Activated naive CD4-positive, alpha-beta T cell treated with anti-CD3 and anti-CD28 coated beads, Interleukin-2, amount 50 U/mL, for 72 hours (primary cell): ENCODE data around the gene KLHL29. TPM values are rescaled to one million over a fixed set of nuclear protein-coding genes. Genes with fewer than 3 reads are reported as not detected.
A peak's percentile ranks its signal among the peaks of the same experiment; 100 is the strongest.

Experiments
- ATAC-seq, 2 donors: fragments of 150-1000 bp; cut with Tn5 transposase; 2 replicates each; pipeline ENCODE4 v1.10.0; 2021; ENCODE audit warnings: mild to moderate bottlenecking in 2 of 2, moderate library complexity in 2 of 2
- DNase-seq, 2 donors: peaks; one replicate each; pipeline ENCODE4 v3.0.0; 2021 to 2022; ENCODE audit warnings: low spot score in 2 of 2
- H3K27ac Mint-ChIP-seq, 2 donors: one replicate each; pipeline ENCODE4 v1.8.0; 2022; ENCODE audit warnings: mild to moderate bottlenecking in 2 of 2, mixed read lengths in 2 of 2
- H3K36me3 Mint-ChIP-seq, 2 donors: one replicate each; pipeline ENCODE4 v1.8.0; 2022; ENCODE audit warnings: mixed read lengths in 2 of 2
- H3K9me3 Mint-ChIP-seq, 2 donors: one replicate each; pipeline ENCODE4 v1.8.0; 2022; ENCODE audit warnings: mixed read lengths in 2 of 2
- total RNA-seq, 2 donors: library from RNA; stranded (reverse); gene quantifications; one replicate each; pipeline ENCODE4 v1.2.3, GENCODE V29; 2022

Gene KLHL29
- total RNA-seq, 2 donors from 2014 or later = 1.2 to 4.7 TPM

GRCh38 chr2:23544589-23545295 is 159.8 kb downstream of the KLHL29 start:
- DNase-seq (no peak), ATAC-seq (no peak)
- H3K9me3 Mint-ChIP-seq = no peaks in the 10 kb centered on the region
- peak overlapping the region; percentile 4 to 45 for H3K27ac Mint-ChIP-seq
- no peaks in the 10 kb centered on the region for H3K36me3 Mint-ChIP-seq

- peak in 1 of 2 donors; percentile 34 for ATAC-seq
- no peaks in the 10 kb centered on the region for H3K36me3 Mint-ChIP-seq
- H3K9me3 Mint-ChIP-seq = no peaks in the 10 kb centered on the region
Observed at GRCh38 chr2:23545396-23545795, 160.4 kb downstream of the KLHL29 start.

GRCh38 chr2:23545811-23546210 is 160.8 kb downstream of the KLHL29 start:
- ATAC-seq (peak in 1 of 2 donors; percentile 24), DNase-seq (no peak)
- Mint-ChIP-seq H3K9me3 (no peaks in the 10 kb centered on the region), H3K27ac (no peak overlapping the region), H3K36me3 (no peaks in the 10 kb centered on the region)

More at GRCh38 chr2:23545396-23545795, 160.4 kb downstream of the KLHL29 start:
- H3K27ac Mint-ChIP-seq = no peak overlapping the region
- DNase-seq = no peak

- Mint-ChIP-seq H3K27ac (peak overlapping the region in 1 of 2 donors; percentile 94), H3K9me3 (no peaks in the 10 kb centered on the region), H3K36me3 (no peaks in the 10 kb centered on the region)
- ATAC-seq = no peak
- no peak for DNase-seq
Observed at GRCh38 chr2:23546913-23547312, 161.9 kb downstream of the KLHL29 start.

GRCh38 chr2:23547725-23548124 is 162.7 kb downstream of the KLHL29 start:
- peak in 1 of 2 donors; percentile 18 for ATAC-seq
- Mint-ChIP-seq H3K27ac (peak overlapping the region in 1 of 2 donors; percentile 2), H3K9me3 (no peaks in the 10 kb centered on the region), H3K36me3 (no peaks in the 10 kb centered on the region)
- no peak for DNase-seq

- no peaks in the 10 kb centered on the region for H3K9me3 Mint-ChIP-seq
- no peak overlapping the region for H3K27ac Mint-ChIP-seq
- H3K36me3 Mint-ChIP-seq = no peaks in the 10 kb centered on the region
- ATAC-seq (peak in 1 of 2 donors; percentile 7), DNase-seq (no peak)
Observed at GRCh38 chr2:23548143-23548769, 163.3 kb downstream of the KLHL29 start.

GRCh38 chr2:23549051-23549450 is 164.1 kb downstream of the KLHL29 start:
- no peaks in the 10 kb centered on the region for H3K9me3 Mint-ChIP-seq
- DNase-seq = no peak
- ATAC-seq = no peak
- H3K27ac Mint-ChIP-seq = no peak overlapping the region
- no peaks in the 10 kb centered on the region for H3K36me3 Mint-ChIP-seq

GRCh38 chr2:23549821-23550530 is 165.0 kb downstream of the KLHL29 start:
- H3K36me3 Mint-ChIP-seq = no peaks in the 10 kb centered on the region
- no peak overlapping the region for H3K27ac Mint-ChIP-seq
- ATAC-seq (no peak), DNase-seq (no peak)
- H3K9me3 Mint-ChIP-seq = no peaks in the 10 kb centered on the region

- Mint-ChIP-seq H3K9me3 (no peaks in the 10 kb centered on the region), H3K27ac (no peak overlapping the region), H3K36me3 (no peaks in the 10 kb centered on the region)
- DNase-seq = no peak
- ATAC-seq = no peak
Observed at GRCh38 chr2:23550553-23550952, 165.6 kb downstream of the KLHL29 start.

GRCh38 chr2:23551875-23552274 is 166.9 kb downstream of the KLHL29 start:
- Mint-ChIP-seq H3K36me3 (no peaks in the 10 kb centered on the region), H3K27ac (peak overlapping the region in 1 of 2 donors; percentile 26), H3K9me3 (no peaks in the 10 kb centered on the region)
- no peak for ATAC-seq
- DNase-seq = no peak

- ATAC-seq = no peak
- no peaks in the 10 kb centered on the region for H3K9me3 Mint-ChIP-seq
- H3K36me3 Mint-ChIP-seq = no peaks in the 10 kb centered on the region
- DNase-seq = no peak
- H3K27ac Mint-ChIP-seq = no peak overlapping the region
Observed at GRCh38 chr2:23553561-23553960, 168.6 kb downstream of the KLHL29 start.

- DNase-seq = no peak
- H3K27ac Mint-ChIP-seq = no peak overlapping the region
- no peaks in the 10 kb centered on the region for H3K9me3 Mint-ChIP-seq
- no peak for ATAC-seq
- no peaks in the 10 kb centered on the region for H3K36me3 Mint-ChIP-seq
Observed at GRCh38 chr2:23554054-23554697, 169.2 kb downstream of the KLHL29 start.

- no peak overlapping the region for H3K27ac Mint-ChIP-seq
- ATAC-seq = no peak
Observed at GRCh38 chr2:23555944-23556343, 171.0 kb downstream of the KLHL29 start.

GRCh38 chr2:23556929-23557328 is 171.9 kb downstream of the KLHL29 start:
- no peak for ATAC-seq
- Mint-ChIP-seq H3K36me3 (no peaks in the 10 kb centered on the region), H3K27ac (peak overlapping the region in 1 of 2 donors; percentile 72), H3K9me3 (no peaks in the 10 kb centered on the region)
- DNase-seq = no peak

More at GRCh38 chr2:23555944-23556343, 171.0 kb downstream of the KLHL29 start:
- DNase-seq = no peak
- Mint-ChIP-seq H3K36me3 (no peaks in the 10 kb centered on the region), H3K9me3 (no peaks in the 10 kb centered on the region)

GRCh38 chr2:23557455-23557854 is 172.5 kb downstream of the KLHL29 start:
- DNase-seq (no peak), ATAC-seq (no peak)
- H3K36me3 Mint-ChIP-seq = no peaks in the 10 kb centered on the region
- H3K9me3 Mint-ChIP-seq = no peaks in the 10 kb centered on the region
- no peak overlapping the region for H3K27ac Mint-ChIP-seq

GRCh38 chr2:23559561-23560239 is 174.7 kb downstream of the KLHL29 start:
- Mint-ChIP-seq H3K9me3 (no peaks in the 10 kb centered on the region), H3K36me3 (no peaks in the 10 kb centered on the region), H3K27ac (no peak overlapping the region)
- ATAC-seq = no peak
- DNase-seq = no peak
